CD4-positive, alpha-beta T cell treated with Interleukin-17A for 4 hours (primary cell): Measurements from ENCODE around the gene SYVN1.
"Not testable (repeated sequence)": the region's sequence is repeated elsewhere in the genome, so short reads cannot be mapped to it uniquely, and the experiment has no call there.

Source experiments
- DNase-seq: peaks from one replicate; pipeline ENCODE4 v3.0.0-alpha.2; 2020; ENCODE audit warnings: mixed read lengths

The SYVN1 gene

DNA sequence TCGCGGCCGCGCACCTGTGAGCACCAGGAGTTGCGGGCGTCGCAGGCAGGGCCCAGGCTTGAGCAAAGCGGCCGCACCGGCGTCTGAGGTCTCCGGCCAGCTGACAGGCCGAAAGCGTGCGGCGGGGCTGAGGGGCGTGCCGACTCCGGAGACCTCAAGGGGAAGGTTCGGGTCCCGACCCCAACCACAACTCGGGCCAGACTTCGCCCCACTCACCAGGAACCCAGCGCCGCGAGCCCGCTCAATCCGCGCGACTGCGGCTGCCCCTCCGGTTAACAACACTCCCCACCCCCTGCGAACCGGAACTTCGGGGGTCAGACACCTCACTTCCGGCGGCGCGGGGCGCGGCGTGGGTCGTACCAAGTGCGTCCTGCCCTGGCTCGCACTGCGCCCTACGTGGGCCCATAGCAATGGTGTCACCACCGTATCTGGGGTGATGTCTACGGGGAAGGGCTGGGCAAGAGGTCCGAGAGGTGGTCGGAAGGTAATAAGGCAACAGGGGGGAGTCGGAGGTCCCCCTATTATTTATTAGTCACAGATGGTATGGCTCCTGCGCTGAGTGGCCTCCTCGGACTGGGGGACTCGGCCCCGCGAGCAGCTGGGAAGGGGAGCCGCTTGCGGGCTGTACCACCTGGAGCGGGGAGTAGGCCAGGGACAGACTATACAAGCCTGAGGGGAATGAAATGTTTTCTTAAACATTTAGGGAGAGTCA lies at the start of gene SYVN1:
SYVN1 (minus strand) TSS at position 280 of the 712 bp plus-strand sequence. CDS start 918 bp downstream, outside the sequence.
- DNase-seq, result peak; percentile 93

DNA sequence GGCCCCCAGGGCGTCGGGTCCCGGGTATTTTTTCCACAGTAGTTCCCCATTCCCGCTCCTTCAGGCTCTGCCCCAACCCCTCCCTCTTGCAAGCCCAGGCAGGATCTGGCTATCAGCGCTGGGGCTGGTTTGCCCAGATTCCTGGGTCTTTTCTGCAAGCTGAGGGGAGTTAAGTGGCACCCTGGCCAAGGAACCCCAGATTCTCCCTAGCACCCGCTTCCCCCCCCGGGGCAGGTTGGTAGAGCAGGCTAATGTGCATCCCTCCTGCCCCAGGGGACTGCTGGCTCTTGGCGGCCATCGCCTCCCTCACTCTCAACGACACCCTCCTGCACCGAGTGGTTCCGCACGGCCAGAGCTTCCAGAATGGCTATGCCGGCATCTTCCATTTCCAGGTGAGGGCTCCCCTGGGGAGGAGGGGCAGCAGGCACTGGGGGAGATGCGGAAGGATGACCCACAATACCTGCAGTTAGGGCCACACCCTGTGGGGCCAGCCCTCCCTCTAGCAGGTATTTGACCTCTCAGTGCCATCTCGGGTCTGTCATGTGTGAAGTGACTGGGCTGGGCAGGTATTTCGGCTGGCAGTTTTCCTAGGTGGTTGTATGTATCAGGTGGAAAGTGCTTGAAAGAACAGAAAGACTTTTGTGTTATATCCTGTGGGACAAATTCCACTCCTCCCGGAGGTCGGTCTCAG lies 49.0 kb upstream of the SYVN1 start:
- no peak for DNase-seq

DNA sequence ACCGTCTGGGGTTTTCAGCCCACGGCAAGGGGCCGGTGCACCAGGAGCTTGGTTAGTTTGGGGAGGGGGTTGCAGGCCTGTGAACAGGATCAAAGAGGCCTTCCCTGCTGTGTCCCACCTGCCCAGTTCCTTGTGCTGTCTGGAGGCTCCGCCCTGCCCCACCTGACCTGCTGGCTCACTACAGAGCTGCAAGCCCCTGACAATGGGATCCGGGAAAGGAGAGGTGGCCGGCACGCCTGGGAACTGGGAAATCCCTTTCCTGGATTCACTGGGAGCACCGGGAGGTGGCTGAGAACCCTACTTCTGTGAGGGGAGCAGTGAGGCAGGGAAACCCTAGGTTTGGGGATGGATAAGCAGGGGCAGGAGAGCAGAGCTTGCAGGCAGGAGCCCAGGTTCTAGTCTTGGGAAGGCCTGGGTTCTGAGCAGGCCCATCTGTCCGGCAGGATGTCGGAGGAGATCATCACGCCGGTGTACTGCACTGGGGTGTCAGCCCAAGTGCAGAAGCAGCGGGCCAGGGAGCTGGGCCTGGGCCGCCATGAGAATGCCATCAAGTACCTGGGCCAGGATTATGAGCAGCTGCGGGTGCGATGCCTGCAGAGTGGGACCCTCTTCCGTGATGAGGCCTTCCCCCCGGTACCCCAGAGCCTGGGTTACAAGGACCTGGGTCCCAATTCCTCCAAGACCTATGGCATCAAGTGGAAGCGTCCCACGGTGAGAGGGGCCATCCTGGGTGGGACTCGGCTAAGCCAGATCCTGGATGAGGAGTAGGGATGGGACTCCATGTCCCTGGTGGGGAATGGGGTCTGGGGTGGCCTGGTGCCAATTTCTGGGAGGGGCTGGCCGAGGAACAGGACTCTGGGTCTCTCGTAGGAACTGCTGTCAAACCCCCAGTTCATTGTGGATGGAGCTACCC lies 48.2 kb upstream of the SYVN1 start:
- DNase-seq, result no peak

DNA sequence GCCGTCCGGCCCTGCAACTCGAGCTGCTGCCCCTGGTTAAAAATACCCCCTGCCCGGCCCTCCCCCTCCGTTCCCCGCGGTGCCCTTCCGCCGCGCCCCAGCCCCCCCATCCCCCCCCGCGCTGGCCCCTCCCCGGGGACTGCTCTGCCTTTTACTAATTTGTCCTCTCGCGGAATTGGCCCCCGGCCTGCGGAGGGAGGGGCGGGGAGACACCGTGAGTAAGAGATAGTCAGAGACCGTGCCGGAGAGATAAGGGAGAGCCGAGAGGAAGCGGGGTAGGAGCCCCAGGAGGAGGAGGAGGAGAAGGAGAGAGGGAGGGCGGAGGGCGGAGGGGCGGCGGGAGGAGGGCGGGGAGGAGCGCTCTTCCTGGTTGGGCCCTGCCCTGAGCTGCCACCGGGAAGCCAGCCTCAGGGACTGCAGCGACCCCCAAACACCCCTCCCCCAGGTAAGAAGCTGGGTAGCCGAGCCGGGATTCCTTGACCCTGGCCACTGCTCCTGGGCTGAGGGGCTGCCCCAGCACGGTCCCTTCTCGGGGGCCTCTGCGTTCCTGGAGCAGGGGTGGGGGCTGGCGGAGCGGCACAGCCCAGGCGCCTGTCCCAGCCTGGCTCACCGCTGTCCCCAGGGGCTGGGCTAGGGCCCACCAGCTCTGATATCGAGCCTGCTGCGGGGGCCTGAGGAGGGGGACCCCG lies 47.4 kb upstream of the SYVN1 start, which contains the start of gene CAPN1:
CAPN1 (plus strand) TSS at position 360 of the 689 bp plus-strand sequence. CDS start 774 bp downstream, outside the sequence.
- DNase-seq, result peak; percentile 87

DNA sequence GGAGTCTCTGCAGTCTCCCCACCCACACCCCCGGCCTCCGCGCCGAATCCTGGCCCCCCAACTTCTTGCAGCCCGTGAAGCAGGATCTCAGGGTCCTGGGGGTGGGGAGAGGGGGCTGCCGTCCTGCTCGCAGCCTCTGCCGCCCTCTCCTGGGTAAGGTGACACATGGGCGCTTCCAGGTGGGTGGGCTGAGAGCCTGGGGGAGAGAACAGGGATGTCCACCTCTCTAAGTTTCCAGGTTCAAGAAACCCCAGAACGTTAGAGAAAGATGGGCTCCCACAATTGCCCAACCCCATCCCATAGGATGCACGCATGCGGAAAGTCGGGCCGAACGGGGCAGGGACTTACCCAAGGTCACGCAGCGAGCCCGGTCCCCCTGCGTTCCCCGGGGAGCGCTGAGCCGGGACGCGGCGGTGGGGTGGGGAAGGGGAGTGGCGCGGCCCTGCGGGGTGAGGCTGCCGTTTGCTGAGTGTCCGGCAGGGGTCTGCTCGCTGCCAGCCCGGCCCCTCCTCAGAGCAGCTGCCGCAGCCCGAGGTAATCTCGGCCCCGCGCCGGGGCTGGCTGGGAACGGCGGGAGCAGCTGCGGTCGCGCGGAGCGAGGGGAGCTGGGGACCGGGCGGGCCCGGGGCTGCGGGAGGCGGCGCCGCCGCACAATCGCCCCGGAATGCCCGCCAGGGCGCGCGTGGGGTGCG lies 46.7 kb upstream of the SYVN1 start:
- DNase-seq, result peak; percentile 64

DNA sequence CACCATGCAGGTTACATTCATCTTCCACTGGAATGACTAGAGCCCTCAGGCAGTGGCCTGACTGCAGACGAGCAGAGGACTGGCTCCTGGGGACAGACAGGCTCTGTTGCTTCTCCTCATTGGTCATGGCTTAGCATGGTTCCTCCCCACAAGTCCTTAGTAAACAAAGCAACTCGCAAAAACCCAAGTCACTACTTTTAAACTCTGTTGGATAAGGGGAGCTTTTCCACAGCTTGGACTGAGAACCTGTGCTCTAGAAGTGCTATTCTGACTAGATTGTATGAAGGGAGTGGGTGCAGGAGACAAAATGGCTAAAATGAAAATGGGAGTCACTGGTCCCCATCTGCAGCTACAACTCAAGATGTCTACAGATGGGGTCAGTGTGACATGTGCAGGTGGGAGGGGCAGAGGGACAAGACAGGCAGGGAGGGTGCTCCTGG lies 40.3 kb upstream of the SYVN1 start:
- DNase-seq, result not testable (repeated sequence)

DNA sequence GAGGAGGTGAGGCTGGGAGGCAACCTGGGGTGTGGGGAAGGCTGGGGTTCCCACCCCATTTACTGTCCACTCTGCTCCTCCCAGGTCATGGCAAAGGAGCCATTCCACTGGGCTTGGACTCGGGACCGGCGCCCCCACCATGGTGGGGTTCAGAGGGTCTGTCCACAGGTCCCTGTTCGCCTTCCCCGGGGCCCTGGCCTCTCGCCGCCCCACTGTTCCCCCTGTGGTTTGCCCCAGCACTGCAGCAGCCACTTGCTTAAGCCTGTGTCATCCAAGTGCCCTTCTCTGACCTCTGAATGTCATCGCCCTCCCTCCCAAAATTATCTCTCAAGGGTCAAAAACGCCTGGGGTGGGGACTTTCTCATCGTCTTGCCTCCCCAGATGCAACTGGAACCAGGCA lies 38.3 kb upstream of the SYVN1 start:
- no peak for DNase-seq

DNA sequence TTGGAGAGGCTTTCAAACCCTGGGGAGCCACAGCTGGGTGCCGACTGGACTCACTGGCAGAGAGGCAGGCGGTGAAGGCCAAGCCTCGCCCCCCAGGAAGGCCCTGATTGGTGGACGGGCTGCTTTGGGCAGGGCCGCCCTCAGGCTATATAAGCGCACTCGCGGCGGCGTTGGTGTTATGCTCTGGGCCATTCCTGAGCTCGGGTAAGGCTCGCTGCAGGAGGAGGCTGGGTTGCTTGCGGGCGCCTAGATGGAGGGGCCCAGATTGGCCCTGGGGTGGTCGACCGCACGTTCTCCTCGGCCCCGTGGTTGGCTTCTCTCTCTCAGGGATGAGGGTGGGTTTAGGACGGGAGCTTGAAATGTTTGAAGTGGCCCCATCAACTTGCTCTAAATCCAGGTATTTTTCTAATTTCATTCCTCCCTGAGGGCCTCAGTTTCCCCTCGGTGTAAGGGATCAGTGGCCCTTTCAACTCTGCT lies 35.8 kb upstream of the SYVN1 start, which contains the start of gene SPDYC:
SPDYC (plus strand) TSS at position 176 of the 477 bp plus-strand sequence. CDS start 1,125 bp downstream, outside the sequence.
- DNase-seq, result no peak

DNA sequence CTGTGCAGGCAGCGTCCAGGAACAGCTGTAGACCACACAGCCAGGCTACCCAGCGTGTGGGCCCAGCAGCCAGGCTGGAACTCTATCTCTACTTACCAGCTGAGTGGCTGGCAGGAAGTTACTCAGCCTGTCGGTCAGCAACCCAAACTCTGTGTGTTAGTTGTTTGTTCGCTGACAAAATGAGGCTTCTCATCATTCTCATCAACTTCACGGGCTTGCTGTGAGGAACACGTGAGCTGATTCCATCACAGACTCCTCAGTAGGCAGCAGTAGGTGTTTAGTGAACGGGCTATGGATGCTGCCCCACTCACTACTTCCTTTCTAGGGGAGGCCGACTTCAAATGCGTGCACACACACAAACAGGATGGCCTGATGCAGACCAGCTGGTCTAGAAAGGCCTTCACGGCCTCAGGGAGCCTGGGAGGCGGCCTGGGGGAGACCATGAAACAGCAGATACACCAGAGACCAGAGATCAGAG lies 34.9 kb upstream of the SYVN1 start:
- DNase-seq, result no peak

DNA sequence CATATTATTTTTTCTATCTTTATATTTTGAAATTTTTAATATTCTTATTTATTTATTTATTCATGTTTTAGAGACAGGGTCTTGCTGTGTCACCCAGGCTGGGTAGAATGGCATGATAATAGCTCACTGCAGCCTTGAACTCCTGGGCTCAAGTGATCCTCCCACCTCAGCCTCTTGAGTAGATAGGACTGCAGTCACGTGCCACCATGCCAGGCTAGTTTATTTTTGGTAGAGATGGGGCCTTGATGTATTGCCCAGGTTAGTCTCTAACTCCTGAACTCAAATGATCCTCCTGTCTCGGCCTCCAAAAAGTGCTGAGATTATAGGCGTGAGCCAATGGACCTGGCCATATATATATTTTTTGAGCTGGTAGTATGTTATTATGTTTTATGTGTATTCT lies 33.3 kb upstream of the SYVN1 start:
- no peak for DNase-seq

DNA sequence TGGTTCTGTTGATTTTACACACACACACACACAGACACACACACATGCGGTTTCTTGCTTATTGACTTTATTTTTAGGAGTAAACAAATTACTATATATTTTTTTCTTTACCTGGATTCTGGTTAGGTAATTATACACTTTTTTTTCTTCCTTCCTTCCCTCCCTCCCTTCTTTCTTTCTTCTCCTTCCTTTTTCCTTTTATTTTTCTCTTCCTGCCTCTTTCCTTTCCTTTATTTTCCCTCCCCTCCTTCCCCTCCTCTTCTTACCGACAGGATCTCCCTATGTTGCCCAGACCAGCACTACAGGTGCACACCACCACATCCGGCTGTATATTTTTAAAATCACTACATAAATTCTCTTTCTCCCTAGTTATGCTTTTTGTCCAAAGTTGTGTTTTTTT lies 32.6 kb upstream of the SYVN1 start:
- DNase-seq, result no peak

DNA sequence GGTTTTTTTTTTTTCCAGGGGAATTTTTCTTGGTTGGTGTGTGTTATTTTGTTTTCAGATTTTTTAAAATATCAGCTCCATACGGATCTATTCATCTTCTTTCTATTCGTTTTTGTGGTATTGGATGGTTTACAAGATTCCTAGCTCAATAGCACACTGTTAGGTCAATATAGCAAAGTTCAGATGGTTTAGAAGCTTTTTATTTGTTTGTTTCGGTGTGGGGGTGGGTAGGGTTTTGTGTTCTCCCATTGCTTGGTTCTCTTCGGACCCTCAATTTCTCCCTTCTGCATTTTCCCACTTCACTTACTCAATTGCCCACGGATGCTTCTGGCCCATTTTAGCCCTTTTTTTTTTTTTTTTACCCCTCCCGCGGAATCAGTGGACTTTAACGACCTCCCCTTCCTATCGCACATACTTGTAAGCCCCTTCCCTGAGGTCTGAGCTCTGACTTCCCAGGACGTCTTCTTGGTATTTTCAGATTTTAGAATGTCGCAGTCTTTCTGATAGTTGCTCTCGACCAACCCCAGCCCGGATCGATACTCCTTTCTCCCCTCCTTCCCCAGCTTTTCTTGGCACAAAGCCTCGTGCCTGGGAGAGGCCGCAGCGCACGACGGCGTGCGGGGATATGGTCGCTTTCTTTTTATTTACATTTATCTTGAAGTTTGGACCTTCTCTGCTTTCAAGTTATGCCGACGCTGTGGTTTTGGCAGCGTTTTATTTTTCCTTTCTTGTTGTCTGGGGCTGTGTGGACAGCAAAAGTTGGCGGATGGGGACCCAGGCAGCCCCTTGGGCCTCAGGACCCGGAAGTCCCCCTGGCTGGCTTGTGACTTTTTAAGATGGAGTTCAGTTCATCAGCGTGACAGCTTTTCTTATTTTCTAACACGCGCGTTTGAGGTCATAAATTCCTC lies 31.3 kb upstream of the SYVN1 start:
- DNase-seq, result no peak

DNA sequence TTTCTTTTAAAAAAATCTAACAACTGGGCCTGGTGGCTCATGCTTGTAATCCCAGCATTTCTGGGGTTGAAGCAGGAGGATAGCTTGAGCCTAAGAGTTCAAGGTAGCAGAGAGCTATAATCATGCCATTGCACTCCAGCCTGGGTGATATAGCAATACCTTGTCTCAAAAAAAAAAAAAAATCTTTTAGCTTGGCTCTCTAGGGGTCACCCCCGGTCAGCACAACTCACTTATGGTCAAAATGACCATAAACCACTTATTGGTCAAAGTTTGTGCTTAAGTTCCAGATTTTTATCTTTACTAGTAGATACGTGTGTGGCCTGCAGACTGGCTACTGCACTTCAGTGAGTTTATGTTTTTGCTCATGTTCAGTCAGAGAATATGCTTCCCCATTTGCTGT lies 29.4 kb upstream of the SYVN1 start:
- DNase-seq, result no peak

DNA sequence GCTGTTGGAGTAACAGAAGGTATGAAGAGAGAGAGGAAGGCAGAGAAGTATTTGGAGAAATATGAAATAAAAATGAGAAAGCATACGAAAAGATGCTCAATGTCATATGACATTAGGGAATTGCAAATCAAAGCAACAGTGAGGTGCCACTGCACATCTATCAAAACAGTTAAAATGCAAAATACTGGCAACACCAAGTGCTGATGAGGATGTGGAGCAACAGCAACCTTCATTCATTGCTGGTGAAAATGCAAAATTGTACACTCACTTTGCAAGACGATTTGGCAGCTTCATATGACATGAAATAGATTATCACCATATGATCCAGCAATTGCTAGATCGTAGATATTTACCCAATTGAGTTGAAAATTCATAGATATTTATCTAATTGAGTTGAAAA lies 26.3 kb upstream of the SYVN1 start:
- DNase-seq, result no peak

DNA sequence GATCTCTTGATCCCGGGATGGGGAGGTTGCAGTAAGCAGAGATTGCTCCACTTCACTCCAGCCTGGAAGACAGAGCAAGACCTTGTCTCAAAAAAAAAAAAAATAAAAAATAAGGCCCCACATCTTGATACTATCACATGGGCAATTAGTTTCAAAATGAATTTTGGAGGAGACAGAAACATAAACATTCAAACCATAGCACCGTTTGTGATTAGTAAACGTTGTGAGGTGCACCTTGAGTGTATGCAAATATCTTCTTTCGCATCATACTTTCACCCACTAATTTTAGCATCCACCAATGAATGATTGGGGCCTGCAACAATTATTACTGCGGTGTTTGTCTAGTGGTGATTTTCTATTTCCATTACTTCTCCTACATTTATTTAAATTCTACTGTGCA lies 24.7 kb upstream of the SYVN1 start:
- DNase-seq, result no peak

DNA sequence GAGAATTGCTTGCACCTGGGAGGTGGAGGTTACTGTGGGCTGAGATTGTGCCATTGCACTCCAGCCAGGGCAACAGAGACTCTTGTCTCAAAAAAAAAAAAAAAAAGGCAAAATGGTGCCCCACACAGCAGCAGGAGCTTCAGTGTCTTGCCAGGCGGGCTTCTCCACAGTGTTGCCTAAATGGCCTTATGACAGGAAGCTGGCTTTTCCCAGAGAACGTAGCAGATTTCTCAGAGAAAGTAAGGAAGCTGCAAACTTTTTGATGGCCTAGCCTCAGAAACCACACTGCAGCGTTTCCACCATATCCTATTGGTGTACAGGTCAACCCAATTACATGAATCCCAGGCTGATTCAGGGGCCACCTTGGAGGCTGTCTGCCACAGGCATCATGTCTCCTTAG lies 23.0 kb upstream of the SYVN1 start:
- no peak for DNase-seq

DNA sequence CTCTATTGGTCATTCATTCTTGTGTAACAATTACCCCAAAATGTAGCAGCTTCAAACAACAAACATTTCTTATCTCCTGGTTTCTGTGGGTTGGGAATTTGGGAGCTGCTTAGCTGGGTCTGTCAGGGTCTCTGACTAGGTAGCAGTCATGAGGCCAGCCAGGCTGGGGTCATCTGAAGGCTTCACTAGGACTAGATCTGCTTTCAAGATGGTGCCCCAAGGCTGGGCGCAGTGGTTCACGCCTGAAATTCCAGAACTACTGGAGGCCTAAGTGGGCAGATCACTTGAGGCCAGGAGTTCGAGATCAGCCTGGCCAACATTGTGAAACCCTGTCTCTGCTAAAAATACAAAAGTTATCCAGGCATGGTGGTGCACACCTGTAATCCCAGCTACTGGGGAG lies 22.6 kb upstream of the SYVN1 start:
- DNase-seq, result no peak

DNA sequence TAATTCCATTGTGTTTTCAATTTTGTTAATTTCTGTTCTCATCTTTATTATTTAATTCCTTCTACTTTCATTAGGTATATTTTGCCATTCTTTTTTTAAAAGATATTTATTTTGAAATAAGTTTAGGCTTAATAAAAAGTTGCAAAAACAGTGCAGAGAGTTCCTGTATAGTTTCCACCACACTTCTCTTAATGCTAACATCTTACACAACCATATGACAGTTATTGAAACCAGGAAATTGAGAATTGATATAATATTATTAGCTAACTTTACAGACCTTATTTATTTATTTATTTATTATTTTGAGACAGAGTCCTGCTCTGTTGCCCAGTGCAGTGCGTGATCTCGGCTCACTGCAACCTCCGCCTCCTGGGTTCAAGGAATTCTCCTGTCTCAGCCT lies 21.9 kb upstream of the SYVN1 start:
- no peak for DNase-seq

DNA sequence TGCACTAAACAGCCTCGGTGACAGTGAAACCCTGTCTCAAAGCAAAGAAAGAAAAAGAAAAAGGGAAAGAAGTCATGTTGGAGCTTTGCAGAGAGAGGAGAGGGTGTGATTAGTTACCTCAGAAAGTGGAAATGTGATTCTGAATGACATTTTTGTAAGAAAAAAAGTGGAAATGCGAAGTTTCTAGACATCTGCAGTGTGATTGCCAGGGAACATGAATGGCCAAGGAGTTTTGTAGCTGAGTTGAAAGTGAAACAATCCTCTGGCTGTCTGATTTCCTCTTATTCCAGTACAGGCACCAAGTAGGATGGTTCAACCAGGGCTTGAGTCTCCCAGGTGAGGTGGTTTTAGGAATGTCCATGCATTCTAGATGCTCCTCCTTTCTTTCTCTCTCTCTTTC lies 17.8 kb upstream of the SYVN1 start:
- no peak for DNase-seq

DNA sequence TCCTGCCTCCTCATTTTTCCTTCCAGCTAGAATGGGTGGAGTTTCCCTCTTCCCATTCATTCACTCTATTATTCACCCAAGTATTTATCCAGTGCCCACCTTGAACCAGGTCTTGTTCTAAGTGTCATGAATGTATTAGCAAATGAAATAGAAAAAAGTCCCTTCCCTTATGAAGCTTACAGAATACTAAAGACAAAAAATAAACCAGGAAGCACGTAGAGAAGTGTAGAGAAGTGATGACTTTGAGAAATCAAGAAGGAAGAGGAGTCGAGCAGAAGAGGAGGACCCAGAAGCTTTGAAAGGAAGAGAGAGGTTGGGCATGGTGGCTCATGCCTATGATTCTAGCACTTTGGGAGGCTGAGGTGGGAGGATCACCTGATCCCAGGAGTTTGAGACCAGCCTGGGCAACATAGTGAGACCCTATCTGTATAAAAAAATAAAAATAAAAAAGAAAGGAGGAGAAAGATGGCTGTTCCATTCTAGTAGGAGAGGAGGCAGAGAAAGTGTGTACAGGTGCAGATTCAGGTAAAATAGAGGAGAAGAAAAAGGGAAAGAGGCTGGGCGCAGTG lies 17.1 kb upstream of the SYVN1 start:
- DNase-seq, result no peak
